Skeletal muscle satellite cell (primary cell): ENCODE results near the gene S100A11. TPM values are rescaled to one million over a fixed set of nuclear protein-coding genes. Genes with fewer than 3 reads are reported as not detected.
A peak's percentile ranks its signal among the peaks of the same experiment; 100 is the strongest.

ENCODE experiments used
- H3K27me3 ChIP-seq: 2 replicates; pipeline ENCODE4 v1.7.0; 2013; ENCODE audit warnings: low read length; ENCODE audit not compliant: control insufficient read depth, insufficient read depth
- H3K36me3 ChIP-seq: 2 replicates; pipeline ENCODE4 v1.7.0; 2013; ENCODE audit warnings: mild to moderate bottlenecking, control low read depth, low read length; ENCODE audit not compliant: insufficient read depth
- H3K4me1 ChIP-seq: 2 replicates; pipeline ENCODE4 v1.7.0; 2013; ENCODE audit warnings: low read length; ENCODE audit not compliant: control insufficient read depth, insufficient read depth
- H3K4me2 ChIP-seq: 2 replicates; pipeline ENCODE4 v1.7.0; 2013; ENCODE audit warnings: mild to moderate bottlenecking, low read length
- H3K4me3 ChIP-seq: 2 replicates; pipeline ENCODE4 v1.7.0; 2013; ENCODE audit warnings: low read length
- H3K9ac ChIP-seq: 2 replicates; pipeline ENCODE4 v1.7.0; 2013; ENCODE audit warnings: mild to moderate bottlenecking, low read depth, low read length, moderate library complexity
- H3K9me3 ChIP-seq: replicated peaks from 2 replicates; pipeline ENCODE4 v1.7.0; 2013; ENCODE audit warnings: mild to moderate bottlenecking, control low read depth, low read length
- small RNA-seq: library from RNA; depleted of rRNA; stranded (forward); fragments of <200 nt; gene quantifications from one replicate; pipeline ENCODE3, GENCODE V24; 2012

S100A11 gene

GRCh38 chr1:151990058-151990855, 46.5 kb downstream of the S100A11 start:
- H3K9me3 ChIP-seq: no peaks in the 10 kb centered on the region
- H3K4me2 ChIP-seq: peak overlapping the region; percentile 86
- peaks cover 63% of the 10 kb centered on the region for H3K4me1 ChIP-seq
- H3K9ac ChIP-seq: peak overlapping the region; percentile 45
- H3K4me3 ChIP-seq: peak overlapping the region; percentile 97
- no peaks in the 10 kb centered on the region for H3K27me3 ChIP-seq
- peaks cover 23% of the 10 kb centered on the region for H3K36me3 ChIP-seq

DNA sequence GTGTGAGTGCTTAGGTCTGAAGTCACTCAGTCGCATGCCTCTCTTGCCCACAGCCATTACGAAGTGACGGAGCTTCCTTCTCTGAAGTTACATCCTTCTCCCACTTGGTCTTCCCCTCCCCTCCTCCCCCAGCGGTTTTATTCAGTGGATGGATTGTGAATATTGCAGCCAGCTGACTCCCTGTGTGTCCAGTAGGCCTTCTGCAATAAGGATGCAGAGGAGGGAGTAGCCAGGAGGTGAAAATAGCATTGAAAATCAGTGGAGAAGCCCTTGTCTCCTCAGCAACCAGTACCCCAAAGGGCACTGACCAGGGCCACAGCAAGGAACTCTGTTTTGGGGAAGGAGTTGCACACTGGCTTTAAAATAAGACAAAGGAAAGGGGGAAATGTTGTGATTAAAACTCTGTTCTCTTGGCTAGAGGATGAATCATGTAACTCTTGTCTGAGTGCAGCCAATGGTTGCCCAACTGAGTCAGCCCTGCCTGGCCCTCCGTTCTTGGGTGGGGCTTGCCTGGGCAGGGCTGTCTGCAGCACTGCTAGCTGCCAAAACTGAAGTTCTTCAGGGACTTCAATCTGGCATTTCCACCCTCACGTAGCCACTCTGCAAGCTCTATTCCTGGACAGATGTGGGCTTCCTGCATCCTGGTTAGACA, 47.5 kb downstream of the S100A11 start:
- Histone ChIP-seq H3K4me2 (peak overlapping the region; percentile 86), H3K4me1 (peaks cover 55% of the 10 kb centered on the region), H3K4me3 (peak overlapping the region; percentile 97), H3K9me3 (no peaks in the 10 kb centered on the region), H3K36me3 (peaks cover 33% of the 10 kb centered on the region), H3K27me3 (no peaks in the 10 kb centered on the region), H3K9ac (peak overlapping the region; percentile 80)

GRCh38 chr1:151988405-151988923, 48.3 kb downstream of the S100A11 start:
- peak overlapping the region; percentile 80 for H3K9ac ChIP-seq
- H3K4me2 ChIP-seq: peak overlapping the region; percentile 86
- peak overlapping the region; percentile 55 for H3K4me3 ChIP-seq
- H3K9me3 ChIP-seq: no peaks in the 10 kb centered on the region
- no peaks in the 10 kb centered on the region for H3K27me3 ChIP-seq
- peaks cover 41% of the 10 kb centered on the region for H3K36me3 ChIP-seq
- peaks cover 51% of the 10 kb centered on the region for H3K4me1 ChIP-seq

DNA sequence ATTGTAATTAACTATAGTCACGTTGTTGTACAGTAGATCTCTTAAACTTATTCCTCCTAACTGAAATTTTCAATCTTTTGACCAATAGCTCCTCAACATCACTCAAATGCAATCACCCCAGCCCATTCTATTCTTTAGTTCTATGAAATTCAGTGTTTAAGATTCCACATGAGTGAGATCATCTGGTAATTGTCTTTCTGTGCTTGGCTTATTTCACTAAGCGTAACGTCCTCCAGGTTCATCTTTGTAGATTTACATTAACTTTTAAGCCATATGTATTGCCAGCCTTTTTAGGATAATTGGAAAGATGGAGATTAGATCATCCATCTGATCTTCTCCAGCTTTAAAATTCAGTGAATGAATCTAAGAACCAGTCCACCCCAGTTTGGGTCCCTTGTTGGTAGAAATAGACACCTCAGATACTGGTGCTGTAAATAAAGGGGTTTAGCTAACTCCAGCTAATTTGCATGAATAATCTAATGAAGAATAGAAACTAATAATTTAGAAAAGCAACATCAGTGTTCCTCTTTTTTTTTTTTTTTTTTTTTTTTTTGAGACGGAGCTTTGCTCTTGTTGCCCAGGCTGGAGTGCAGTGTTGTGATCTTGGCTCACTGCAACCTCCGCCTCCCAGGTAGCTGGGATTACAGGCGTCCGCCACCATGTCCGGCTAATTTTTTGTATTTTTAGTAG, 50.2 kb downstream of the S100A11 start:
- H3K36me3 ChIP-seq: peaks cover 52% of the 10 kb centered on the region
- H3K27me3 ChIP-seq: no peaks in the 10 kb centered on the region
- H3K9me3 ChIP-seq: no peaks in the 10 kb centered on the region
- H3K4me1 ChIP-seq: peaks cover 45% of the 10 kb centered on the region
- H3K9ac ChIP-seq: no peak overlapping the region
- H3K4me3 ChIP-seq: no peak overlapping the region
- no peak overlapping the region for H3K4me2 ChIP-seq

DNA sequence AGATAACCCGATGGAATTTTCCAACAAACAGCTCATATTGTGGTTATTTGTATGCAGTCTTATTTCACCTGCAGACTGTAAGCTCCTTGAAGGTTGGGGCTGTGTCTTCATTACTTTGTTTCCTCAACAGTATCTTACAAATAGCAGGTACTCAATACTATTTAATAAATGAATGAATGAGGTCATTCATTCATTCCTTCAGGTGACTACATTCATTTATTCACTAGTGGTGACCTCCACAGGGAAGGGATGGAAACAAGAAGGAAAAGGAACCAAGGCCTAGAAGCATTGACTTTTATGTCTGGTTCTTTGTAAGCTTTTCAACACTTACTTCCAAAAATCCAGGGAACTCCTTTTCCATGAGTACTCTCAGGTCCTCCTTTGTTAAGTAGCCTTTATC, 51.0 kb downstream of the S100A11 start:
- Histone ChIP-seq H3K36me3 (peaks cover 61% of the 10 kb centered on the region), H3K4me3 (no peak overlapping the region), H3K9ac (no peak overlapping the region), H3K4me2 (no peak overlapping the region), H3K9me3 (no peaks in the 10 kb centered on the region), H3K4me1 (peaks cover 45% of the 10 kb centered on the region), H3K27me3 (no peaks in the 10 kb centered on the region)

GRCh38 chr1:151985270-151985669, 51.5 kb downstream of the S100A11 start:
- H3K4me1 ChIP-seq: peaks cover 45% of the 10 kb centered on the region
- H3K4me2 ChIP-seq: no peak overlapping the region
- no peak overlapping the region for H3K9ac ChIP-seq
- no peaks in the 10 kb centered on the region for H3K9me3 ChIP-seq
- H3K4me3 ChIP-seq: no peak overlapping the region
- H3K36me3 ChIP-seq: peaks cover 57% of the 10 kb centered on the region
- no peaks in the 10 kb centered on the region for H3K27me3 ChIP-seq

DNA sequence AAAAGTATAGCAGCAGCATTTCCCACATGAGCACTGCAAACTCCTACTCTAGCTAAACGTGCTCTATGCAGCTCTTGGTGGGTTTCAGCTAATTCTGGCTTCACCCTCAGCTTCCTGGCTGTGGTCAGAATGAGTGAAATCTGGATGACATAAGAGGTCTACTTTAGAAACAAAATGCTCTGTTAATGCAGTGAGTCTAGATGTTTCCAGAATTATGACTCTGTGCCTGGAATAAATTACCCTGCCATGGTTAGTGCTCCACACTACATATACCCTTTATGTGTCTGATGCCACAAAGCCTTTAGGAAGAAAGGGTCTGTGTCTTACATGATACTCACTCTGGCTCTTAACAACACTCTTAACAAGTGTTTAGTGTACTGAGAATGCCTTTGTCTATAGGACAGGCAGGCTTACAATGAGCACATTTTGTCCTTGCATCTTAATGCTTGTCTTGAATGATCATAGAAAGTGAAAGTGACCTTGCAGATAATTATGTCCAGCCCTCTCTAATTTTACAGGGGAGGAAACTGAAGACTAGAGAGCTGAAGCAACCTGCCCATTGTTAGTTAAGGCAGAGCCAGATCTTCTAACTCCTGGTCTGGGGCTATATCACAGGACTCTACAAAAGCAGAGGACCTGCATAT, 52.4 kb downstream of the S100A11 start:
- Histone ChIP-seq H3K27me3 (no peaks in the 10 kb centered on the region), H3K4me2 (no peak overlapping the region), H3K4me1 (peaks cover 41% of the 10 kb centered on the region), H3K9ac (no peak overlapping the region), H3K36me3 (peaks cover 56% of the 10 kb centered on the region), H3K4me3 (no peak overlapping the region), H3K9me3 (no peaks in the 10 kb centered on the region)

Small RNA genes within 50 kb of the gene (small RNA-seq; reads per million reads assigned to genes)
- gene SPTLC1P4: not detected
